Spleen (tissue), 13 donors: Measurements from ENCODE around the gene EFHB. TPM values are rescaled to one million over a fixed set of nuclear protein-coding genes. Genes with fewer than 3 reads are reported as not detected.

ENCODE experiments used
- DNase-seq: peaks from one replicate; pipeline ENCODE4 v3.0.0-alpha.2; 2020
- H3K27ac ChIP-seq, 8 donors: fragments of 200-600 bp; sonication (generic) in 7 of 8; 1 replicate in 4 of 8; 2 replicates in 4 of 8; pipeline versions ENCODE4 v1.5.0 to v1.8.0; 2016 to 2021; ENCODE audit warnings: inconsistent platforms in 4 of 8, mild to moderate bottlenecking in 4 of 8, moderate library complexity in 1 of 8
- H3K27me3 ChIP-seq, 7 donors: fragments of 200-600 bp; sonication (generic) in 6 of 7; replicated peaks in 1 of 7; 1 replicate in 4 of 7; 2 replicates in 3 of 7; pipeline versions ENCODE4 v1.5.0 to v1.8.0; 2016 to 2021; ENCODE audit warnings: inconsistent platforms in 3 of 7, mild to moderate bottlenecking in 1 of 7
- H3K36me3 ChIP-seq, 6 donors: fragments of 200-600 bp; sonication (generic) in 5 of 6; 1 replicate in 4 of 6; 2 replicates in 2 of 6; pipeline versions ENCODE4 v1.5.0 to v1.8.0; 2016 to 2021; ENCODE audit warnings: inconsistent platforms in 2 of 6
- H3K4me1 ChIP-seq, 6 donors: fragments of 200-600 bp; sonication (generic) in 5 of 6; 1 replicate in 3 of 6; 2 replicates in 3 of 6; pipeline versions ENCODE4 v1.5.0 to v1.8.0; 2016 to 2021; ENCODE audit warnings: inconsistent platforms in 3 of 6
- H3K4me3 ChIP-seq, 8 donors: fragments of 200-600 bp; sonication (generic) in 7 of 8; 1 replicate in 4 of 8; 2 replicates in 4 of 8; pipeline versions ENCODE4 v1.5.0 to v1.8.0; 2016 to 2021; ENCODE audit warnings: inconsistent platforms in 4 of 8, mild to moderate bottlenecking in 4 of 8, moderate library complexity in 2 of 8
- H3K9me3 ChIP-seq, 8 donors: fragments of 200-600 bp; sonication (generic) in 7 of 8; 1 replicate in 4 of 8; 2 replicates in 4 of 8; pipeline versions ENCODE4 v1.5.0 to v1.8.0; 2016 to 2021; ENCODE audit warnings: inconsistent platforms in 4 of 8
- POLR2A ChIP-seq, 3 donors: fragments of 450-650 bp; IDR thresholded peaks; one replicate each; pipeline ENCODE4 v1.5.1; 2017; ENCODE audit warnings: antibody characterized with exemption in 3 of 3, mild to moderate bottlenecking in 1 of 3
- POLR2AphosphoS5 ChIP-seq, 3 donors: sonication (generic); formaldehyde crosslinking; IDR thresholded peaks; one replicate each; pipeline ENCODE4 v1.5.1; 2017; ENCODE audit warnings: antibody characterized with exemption in 3 of 3
- WGBS, 5 donors: extraction: QIAGEN DNeasy Blood & Tissue Kit in 3 of 5; methylation state at CpG; one replicate each; pipeline versions ENCODE4 v1.1.5 to v1.1.7; 2013 to 2018; 5-methylcytosine and 5-hydroxymethylcytosine counted together
- intact Hi-C: fragments of 100-400 bp; cut with DNase I; formaldehyde crosslinking; loops from one replicate; pipeline ENCODE4 v1.15.0; 2023; ENCODE audit warnings: low total_unique reads
- long read RNA-seq, 2 donors: transcript quantifications; one replicate each; lab custom pipeline, GENCODE V29; 2026
- polyA plus RNA-seq, 3 donors: library from polyadenylated mRNA; stranded (reverse); fragments of 200-250 nt; gene quantifications; one replicate each; pipeline ENCODE4 v1.2.1, GENCODE V29; 2013
- total RNA-seq, 7 donors: library from RNA; depleted of rRNA in 3 of 7; stranded (reverse); fragments of >200 nt in 3 of 7; fragmentation: NEBNext Ultra II Directional in 4 of 7; extraction: Animal tissue kit (Norgen Biotek cat#: 25700) in 4 of 7; gene quantifications; one replicate each; pipeline versions ENCODE4 v1.1.0 to v1.2.1, GENCODE V29; 2016 to 2021
- TF ChIP-seq, protein P1 (sequence below), 11 experiments: fragments of 200-600 bp in 7 of 11; fragments of 450-650 bp in 4 of 11; sonication (generic) in 4 of 11; IDR thresholded peaks in 8 of 11; conservative IDR thresholded peaks in 3 of 11; 1 replicate in 7 of 11; 2 replicates in 4 of 11; pipeline versions ENCODE4 v1.4.0 to v1.8.0; 2016 to 2021; ENCODE audit warnings: antibody characterized with exemption in 11 of 11, inconsistent platforms in 4 of 11, mild to moderate bottlenecking in 1 of 11
- donor health status: healthy with polysubstance abuse.
- donor health status: DM: no; HTN: no; CAD: no; lungs with moderate emphysema.
- donor health status: DM: no; HTN: no; CAD: no.
- donor health status: Bipolar disorder and iron deficiency.
- donor health status: healthy.
- donor health status: DM: no; HTN: no; CAD: no.
- donor health status: DM: yes; HTN: yes; CAD: no.

The EFHB gene, protein sequence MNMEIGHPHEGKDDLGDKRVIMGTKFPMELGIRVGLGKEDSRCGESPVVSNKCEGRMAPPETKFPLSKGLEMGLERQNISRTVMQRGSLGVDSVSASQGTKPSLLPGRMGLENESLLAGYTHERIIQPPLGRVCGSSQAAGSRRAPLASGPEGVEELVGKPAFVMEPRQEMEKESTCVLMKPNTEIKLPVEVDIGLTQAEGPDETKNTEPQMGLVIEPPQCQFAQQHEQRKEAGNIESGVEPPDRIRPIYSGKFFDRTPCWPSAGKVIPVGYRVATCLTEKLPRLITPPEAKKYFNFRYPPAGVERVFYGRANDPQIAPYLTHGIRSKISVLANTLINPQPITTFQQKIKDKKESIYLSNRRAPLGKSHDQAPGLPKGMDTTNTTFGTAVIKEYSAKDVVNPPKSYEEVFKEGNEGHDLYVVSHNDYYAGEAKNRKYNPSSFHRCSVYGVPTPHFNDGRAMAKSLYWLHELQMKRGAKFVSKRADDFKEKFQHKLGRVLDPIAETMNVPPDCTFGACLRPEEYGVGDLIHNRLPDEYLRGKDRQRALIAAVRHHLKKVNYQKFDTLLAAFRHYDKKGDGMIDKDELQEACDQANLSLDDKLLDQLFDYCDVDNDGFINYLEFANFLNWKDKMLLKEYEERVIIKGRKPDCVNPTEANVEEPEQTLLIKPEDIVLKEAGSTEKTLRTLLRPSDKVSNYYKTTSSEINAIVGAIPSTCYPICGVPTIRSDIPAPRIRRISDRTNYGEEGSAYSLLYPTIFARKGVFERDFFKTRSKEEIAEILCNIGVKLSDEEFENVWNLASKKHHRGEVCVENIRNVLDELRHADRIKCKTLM
- 1 to 10 TPM in 3 of 7 donors, under 1 TPM in 2, not detected in 2; 0.83 to 2.7 (median 1.2) TPM for total RNA-seq
- polyA plus RNA-seq = 1 to 10 TPM; 1.0 to 2.0 (median 1.9) TPM
- long read RNA-seq, donor 1 = 0 reads
- long read RNA-seq, donor 2 = 0 reads

DNA sequence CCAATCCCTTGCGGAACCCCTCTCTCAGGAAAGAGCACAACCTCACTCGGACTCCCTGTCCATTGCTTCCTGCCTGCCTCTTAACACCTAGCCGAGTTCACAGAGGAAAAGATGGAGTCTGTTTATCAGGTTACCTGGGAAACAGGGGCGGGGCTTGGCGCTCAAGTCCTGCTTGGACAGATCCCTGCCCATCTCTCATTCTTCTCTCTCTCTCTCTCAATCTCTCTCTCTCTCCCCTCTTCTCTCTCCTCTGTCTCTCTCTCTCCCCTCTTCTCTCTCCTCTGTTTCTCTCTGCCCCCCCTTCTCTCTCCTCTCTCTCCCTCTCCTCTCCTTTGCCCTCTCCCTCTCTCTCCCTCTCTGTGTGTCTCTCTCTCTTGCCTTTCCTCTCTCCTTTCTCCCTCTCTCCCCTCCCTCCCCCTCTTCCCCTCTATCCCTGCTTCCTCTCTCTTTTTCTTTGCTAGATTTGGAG, at the start of gene EFHB:
Gene EFHB (minus strand): TSS at position 120 of the 469 bp plus-strand sequence. CDS start 199 bp downstream, outside the sequence.
- intact Hi-C loops = no loop called here
- no peak within 1 kb of the TSS for H3K27ac ChIP-seq
- WGBS, 5 donors = 42 to 49% (median 48%) methylated on average over 5 of the region's 5 CpGs
- H3K4me1 ChIP-seq = peaks cover 0 to 21% (median 8%) of the 10 kb centered on the region in 6 donors
- no peaks in the 10 kb centered on the region for H3K36me3 ChIP-seq
- no peak within 1 kb of the TSS for H3K4me3 ChIP-seq
- H3K27me3 ChIP-seq = peaks cover 0 to 8% (median 0%) of the 10 kb centered on the region in 7 donors
- TF ChIP-seq, protein P1, sequence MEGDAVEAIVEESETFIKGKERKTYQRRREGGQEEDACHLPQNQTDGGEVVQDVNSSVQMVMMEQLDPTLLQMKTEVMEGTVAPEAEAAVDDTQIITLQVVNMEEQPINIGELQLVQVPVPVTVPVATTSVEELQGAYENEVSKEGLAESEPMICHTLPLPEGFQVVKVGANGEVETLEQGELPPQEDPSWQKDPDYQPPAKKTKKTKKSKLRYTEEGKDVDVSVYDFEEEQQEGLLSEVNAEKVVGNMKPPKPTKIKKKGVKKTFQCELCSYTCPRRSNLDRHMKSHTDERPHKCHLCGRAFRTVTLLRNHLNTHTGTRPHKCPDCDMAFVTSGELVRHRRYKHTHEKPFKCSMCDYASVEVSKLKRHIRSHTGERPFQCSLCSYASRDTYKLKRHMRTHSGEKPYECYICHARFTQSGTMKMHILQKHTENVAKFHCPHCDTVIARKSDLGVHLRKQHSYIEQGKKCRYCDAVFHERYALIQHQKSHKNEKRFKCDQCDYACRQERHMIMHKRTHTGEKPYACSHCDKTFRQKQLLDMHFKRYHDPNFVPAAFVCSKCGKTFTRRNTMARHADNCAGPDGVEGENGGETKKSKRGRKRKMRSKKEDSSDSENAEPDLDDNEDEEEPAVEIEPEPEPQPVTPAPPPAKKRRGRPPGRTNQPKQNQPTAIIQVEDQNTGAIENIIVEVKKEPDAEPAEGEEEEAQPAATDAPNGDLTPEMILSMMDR (IDR thresholded peaks at IDR 0.05 in 8 of 11, conservative IDR thresholded peaks at IDR 0.05 in 3 of 11) = no peak
- TF ChIP-seq POLR2AphosphoS5 (IDR thresholded peaks at IDR 0.05) = no peak
- no peak for TF ChIP-seq POLR2A (IDR thresholded peaks at IDR 0.05)
- DNase-seq = no peak
- no peaks in the 10 kb centered on the region for H3K9me3 ChIP-seq

DNA sequence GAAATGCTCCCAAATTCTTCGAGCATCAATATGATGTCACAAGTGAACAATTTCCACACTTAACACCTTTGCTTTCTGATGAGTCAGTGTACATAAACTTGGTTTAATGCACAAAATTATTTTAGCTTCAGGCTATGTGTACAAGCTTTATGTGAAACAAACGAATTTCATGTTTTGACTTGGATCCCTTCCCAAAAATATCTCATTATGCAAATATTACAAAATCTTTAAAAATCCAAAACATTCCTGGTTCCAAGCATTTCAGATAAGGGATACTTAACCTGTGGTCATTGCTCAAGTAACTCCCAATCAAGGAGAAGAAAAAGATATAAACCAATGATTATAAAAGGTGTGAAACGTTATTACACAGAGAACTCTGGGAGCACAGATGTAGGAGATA, 38.0 kb upstream of the EFHB start:
- Histone ChIP-seq H3K9me3 (no peaks in the 10 kb centered on the region), H3K27me3 (no peaks in the 10 kb centered on the region), H3K4me3 (no peak overlapping the region), H3K27ac (no peak overlapping the region), H3K36me3 (peaks cover 0 to 70% (median 32%) of the 10 kb centered on the region in 6 donors), H3K4me1 (peaks cover 0 to 42% (median 14%) of the 10 kb centered on the region in 6 donors)
- intact Hi-C loops = no loop called here
- TF ChIP-seq POLR2A (IDR thresholded peaks at IDR 0.05) = no peak
- TF ChIP-seq, protein P1 (IDR thresholded peaks at IDR 0.05 in 8 of 11, conservative IDR thresholded peaks at IDR 0.05 in 3 of 11) = no peak
- TF ChIP-seq POLR2AphosphoS5 (IDR thresholded peaks at IDR 0.05) = no peak
- DNase-seq = no peak
- 66 to 87% (median 78%) methylated on average over 3 of the region's 3 CpGs for WGBS, 5 donors

DNA sequence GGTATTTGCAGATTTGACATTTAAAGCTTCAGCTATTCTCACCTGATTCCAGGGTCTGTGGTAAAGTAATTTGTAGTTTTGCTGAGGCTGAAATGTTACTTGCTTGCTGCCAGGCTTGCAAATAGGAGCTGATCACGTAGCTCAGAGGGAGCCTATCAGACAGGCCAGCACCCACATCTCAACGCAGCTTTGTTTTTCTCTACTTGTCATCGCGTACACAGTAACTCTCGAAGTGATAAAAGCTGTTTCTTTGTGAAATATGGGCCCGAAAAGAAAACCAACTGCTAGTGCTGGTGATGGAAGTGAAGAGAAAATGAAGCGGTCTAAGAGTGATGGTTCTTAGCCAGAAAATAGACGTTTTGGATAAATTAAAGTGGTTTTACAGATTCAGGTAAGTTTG, 36.3 kb upstream of the EFHB start:
- Histone ChIP-seq H3K4me1 (peaks cover 0 to 58% (median 22%) of the 10 kb centered on the region in 6 donors), H3K4me3 (no peak overlapping the region), H3K9me3 (no peaks in the 10 kb centered on the region), H3K27me3 (no peaks in the 10 kb centered on the region), H3K27ac (no peak overlapping the region), H3K36me3 (peaks cover 0 to 66% (median 14%) of the 10 kb centered on the region in 6 donors)
- intact Hi-C loops = no loop called here
- no peak for DNase-seq
- no peak for TF ChIP-seq POLR2A (IDR thresholded peaks at IDR 0.05)
- no peak for TF ChIP-seq POLR2AphosphoS5 (IDR thresholded peaks at IDR 0.05)
- TF ChIP-seq, protein P1 (IDR thresholded peaks at IDR 0.05 in 8 of 11, conservative IDR thresholded peaks at IDR 0.05 in 3 of 11) = no peak
- WGBS, 5 donors = 92 to 97% (median 95%) methylated on average over 8 of the region's 8 CpGs
